ENCODE data around the gene KLHL11.

The KLHL11 gene, protein sequence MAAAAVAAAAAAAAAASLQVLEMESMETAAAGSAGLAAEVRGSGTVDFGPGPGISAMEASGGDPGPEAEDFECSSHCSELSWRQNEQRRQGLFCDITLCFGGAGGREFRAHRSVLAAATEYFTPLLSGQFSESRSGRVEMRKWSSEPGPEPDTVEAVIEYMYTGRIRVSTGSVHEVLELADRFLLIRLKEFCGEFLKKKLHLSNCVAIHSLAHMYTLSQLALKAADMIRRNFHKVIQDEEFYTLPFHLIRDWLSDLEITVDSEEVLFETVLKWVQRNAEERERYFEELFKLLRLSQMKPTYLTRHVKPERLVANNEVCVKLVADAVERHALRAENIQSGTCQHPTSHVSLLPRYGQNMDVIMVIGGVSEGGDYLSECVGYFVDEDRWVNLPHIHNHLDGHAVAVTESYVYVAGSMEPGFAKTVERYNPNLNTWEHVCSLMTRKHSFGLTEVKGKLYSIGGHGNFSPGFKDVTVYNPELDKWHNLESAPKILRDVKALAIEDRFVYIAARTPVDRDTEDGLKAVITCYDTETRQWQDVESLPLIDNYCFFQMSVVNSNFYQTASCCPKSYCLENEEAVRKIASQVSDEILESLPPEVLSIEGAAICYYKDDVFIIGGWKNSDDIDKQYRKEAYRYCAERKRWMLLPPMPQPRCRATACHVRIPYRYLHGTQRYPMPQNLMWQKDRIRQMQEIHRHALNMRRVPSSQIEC

DNA sequence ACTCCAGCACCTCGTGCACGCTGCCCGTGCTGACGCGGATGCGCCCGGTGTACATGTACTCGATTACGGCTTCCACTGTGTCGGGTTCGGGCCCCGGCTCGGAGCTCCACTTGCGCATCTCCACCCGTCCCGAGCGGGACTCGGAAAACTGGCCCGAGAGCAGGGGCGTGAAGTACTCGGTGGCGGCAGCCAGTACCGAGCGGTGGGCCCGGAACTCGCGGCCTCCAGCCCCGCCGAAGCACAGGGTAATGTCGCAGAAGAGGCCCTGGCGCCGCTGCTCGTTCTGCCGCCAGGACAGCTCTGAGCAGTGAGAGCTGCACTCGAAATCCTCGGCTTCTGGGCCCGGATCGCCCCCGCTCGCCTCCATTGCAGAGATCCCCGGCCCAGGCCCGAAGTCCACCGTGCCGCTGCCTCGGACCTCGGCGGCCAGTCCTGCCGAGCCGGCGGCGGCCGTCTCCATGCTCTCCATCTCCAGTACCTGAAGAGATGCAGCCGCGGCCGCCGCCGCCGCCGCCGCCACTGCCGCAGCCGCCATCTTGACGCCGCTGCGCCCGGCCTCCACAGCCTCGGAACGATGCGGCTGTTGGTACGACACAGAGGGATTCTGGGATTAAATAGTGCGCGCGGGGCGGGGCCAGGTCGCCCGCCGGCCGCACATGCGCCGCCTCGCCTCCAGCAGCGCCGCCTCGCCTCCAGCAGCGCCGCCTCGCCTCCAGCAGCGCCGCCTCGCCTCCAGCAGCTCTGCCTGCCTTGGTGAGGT, at the start of gene KLHL11:
TSS of gene KLHL11 (minus strand) at position 588 of the 760 bp plus-strand sequence. CDS start at position 535, 53 bp downstream.
- peak; percentile 57 to 78 for DNase-seq (ENCODE audit: low read depth in 2 of 2, low spot score in 1 of 2)

DNA sequence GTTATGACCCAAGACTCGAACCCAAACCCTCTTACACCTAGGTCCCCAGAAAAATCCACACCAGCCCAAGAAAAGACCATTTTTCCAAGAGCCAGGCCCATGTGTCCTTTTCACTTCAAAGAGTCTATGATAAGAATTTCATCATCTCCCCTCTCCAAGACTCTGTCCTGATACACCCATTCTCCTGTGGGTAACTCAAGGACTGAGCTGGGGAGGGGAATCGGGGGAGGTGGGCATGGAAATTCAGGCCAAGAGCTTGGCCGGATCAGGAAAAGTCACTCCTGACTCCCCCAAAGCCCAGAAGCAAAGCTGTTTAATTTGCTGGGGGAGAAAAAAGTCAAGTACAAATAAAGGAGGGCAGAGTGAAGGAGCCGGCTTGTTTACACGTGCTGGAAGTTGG, 49.8 kb upstream of the KLHL11 start:
- no peak for DNase-seq (ENCODE audit: low read depth in 2 of 2, low spot score in 1 of 2)

DNA sequence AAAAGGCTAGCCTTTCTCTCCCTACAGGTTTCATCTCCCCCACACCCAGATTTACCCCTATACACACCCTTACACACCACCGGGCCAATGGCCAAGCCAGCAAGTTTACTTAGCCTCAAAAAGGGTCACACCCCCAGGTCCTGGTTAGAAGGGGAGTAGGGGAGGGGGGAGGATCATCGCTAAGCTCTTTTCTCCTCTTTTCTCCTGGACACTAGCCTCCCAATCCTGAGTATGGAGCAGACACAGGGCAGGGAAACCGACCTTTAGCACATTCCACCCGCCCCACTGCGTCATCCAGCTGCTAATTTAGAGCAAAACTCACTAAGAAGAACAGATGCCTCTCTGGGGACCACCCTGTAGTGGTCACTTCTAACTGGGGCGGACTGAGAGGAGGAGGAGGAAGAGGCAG, 49.1 kb upstream of the KLHL11 start:
- no peak for DNase-seq (ENCODE audit: low read depth in 2 of 2, low spot score in 1 of 2)

DNA sequence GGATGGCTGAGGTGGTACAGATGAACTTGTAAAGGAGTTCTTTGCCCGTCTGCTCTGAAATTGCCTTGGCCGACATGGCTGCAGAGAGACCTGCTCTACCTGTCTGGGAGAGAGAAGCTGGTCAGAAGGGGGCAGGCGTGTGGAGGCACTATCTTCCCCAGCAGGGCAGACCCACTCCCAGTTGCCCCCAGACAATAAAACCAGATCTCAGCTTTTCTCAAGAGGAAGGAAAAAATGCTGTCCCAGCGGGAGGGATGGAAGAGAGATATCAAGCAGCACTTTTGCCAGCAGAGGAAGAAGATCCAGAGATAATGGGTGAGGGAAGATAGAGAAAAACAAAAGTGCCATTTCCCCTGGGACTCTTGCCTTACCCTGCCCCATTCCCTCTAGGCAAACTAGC, 48.6 kb upstream of the KLHL11 start:
- no peak for DNase-seq (ENCODE audit: low read depth in 2 of 2, low spot score in 1 of 2)

DNA sequence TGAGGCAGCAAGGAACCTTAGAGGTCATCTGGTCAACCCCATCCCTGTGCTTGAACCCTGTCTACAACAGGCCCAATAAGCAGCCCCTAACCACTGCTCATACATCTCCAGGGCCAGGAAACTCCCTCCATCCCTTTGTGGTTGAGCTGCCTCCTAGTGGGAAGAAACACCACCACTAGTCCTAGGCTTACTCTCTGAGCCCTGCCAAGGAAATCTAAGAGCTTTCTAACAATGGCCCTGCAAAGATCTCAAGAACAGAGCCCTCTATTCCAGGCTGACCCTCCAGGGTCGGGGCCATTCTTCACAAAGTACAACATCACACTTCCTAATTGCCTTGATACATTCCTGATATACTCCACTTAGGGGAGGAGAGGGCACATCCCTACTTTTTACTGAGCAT, 47.7 kb upstream of the KLHL11 start:
- DNase-seq (ENCODE audit: low read depth in 2 of 2, low spot score in 1 of 2), result no peak

DNA sequence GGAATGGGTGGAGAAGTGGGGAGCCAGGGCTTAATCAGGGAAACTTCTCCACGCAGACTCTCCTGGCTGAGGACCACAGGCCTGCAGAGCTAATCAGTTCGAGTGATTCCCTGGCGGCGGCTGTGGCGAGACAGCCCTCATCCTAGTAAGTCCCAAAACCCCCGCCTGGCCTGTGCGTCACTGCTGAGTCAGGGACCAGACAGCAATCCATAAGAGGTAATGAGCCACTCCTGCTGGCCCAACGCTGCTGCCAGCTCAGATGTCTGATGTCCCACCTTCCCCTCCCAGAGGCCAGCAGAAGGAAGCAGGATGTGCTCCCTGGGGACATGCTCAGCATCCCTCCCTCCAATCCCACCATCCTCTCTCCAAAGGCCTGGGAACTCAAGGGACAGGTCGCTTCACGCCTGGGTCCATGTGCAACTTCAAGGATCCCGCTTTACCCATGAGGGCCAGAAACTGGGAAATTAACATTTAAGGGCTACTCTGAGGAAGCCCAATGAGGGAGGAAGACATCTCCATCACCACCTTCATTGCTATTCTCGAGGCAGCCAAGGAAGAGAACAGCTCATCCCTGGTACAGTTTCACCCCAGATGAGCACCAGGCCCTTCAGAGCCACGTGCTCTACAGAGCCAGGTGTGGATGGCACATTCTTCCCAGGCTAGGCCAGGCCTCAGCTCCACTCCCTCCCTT, 45.6 kb upstream of the KLHL11 start:
- DNase-seq (ENCODE audit: low read depth in 2 of 2, low spot score in 1 of 2), result no peak

DNA sequence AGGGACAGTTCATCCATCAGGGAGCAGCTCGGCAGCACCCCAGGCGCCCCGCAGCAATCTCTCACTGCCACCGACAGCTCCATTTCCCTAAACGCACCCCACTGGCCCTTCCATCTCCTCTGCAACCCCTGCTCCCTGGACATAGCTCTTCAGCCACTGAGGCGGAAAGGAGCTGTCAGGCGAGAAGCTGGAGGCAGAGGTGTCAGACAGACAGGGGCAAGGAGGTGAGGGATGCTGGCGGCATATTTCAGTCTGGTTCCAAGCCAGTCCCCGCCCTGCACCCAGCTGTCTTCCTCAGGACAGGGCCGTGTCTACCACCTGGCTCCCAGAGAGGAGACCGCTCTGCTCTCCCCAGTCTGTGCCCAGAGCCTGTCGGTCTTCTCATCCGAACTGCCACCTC, 43.9 kb upstream of the KLHL11 start:
- DNase-seq (ENCODE audit: low read depth in 2 of 2, low spot score in 1 of 2), result no peak

DNA sequence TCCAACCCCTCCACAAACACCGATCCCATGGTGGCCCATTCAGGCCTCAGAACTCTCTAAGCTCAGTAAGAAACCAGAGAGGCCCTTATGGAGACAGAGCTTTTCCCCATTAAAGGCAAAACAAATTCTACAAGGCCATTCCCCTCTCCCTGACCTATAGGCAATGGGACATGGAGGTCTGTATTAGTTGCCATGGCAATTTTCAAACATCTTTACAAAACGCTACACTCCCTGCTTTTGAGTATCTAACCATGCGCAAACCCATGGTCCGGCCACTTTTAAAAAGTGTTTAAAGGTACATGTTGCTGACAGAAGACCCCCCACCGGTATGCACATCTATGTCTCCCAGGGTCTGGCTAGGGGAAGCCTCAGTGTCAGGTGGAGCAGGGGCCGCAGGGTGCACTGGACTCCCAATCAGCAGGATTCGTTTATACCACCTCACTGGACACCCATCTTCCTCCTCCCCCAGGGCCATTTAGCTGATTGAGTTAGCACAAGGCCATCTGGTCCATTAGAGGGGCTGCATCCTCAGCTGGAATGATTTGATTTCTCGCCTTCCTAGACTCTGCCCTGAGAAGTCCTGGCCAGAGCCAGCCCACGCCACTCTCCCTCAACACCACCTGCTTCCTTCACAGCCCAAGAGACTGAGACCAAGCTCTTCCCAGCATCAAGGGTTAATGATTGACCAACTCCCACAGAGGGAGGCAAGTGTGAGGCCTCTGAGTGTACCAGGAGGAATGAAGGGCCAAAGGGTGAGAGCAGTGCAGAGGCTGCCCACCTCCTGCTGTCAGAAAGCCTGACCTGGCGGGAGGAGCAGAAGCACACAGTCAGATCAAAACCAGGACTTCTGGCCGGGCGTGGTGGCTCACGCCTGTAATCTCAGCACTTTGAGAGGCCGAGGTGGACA, 42.7 kb upstream of the KLHL11 start:
- no peak for DNase-seq (ENCODE audit: low read depth in 2 of 2, low spot score in 1 of 2)

DNA sequence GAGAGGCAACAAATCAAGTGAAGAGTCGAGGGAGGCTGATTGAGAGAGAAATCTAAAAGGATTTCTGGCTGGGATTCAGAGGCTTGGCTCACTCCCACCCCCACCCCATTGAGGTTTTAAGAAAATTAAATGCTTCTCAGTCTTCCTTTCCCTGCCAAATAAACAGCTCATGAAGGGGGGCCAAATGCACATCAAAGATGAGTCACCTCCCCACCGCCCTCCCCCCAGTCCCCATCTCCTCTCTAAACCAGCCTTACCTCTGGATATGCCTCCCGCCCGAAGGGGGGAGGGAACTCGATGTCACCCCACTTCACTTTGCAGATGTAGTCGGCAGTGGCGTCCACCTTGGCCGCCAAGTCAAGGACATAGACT, 41.9 kb upstream of the KLHL11 start:
- no peak for DNase-seq (ENCODE audit: low read depth in 2 of 2, low spot score in 1 of 2)

DNA sequence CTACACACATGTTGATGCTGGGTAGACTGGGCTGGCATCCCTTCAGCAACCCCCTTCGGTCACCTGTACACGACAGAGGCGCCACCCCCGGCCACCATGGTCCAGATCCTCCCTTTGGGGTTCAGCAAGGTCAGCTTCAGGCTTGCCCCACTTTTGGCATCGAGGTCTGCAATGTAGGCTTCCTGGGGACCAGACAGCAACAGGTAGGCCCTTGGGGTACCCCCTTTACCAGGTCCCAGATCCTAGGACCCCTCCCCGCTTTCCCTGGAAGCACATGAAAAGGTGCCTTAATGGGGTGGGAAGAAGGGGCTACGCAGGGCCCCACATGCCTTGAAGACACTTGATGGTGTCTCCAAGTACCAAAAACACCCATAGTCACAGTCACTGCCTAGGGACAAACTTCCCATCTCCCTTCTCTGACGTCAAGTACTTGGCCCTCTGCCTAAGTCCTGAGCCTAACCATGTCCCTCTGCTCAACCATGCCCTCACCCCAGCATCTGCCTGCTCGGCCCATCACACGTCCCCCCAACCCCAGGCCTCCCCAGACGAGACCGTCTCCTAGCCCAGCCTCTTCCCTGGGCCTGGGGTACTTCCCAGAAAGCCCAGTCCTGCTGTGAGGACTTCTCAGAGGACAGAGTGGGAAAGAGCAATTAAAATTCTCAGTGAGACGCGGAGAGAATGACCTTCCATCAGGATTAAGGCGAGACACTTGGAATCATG, 41.4 kb upstream of the KLHL11 start:
- DNase-seq (ENCODE audit: low read depth in 2 of 2, low spot score in 1 of 2), result no peak

DNA sequence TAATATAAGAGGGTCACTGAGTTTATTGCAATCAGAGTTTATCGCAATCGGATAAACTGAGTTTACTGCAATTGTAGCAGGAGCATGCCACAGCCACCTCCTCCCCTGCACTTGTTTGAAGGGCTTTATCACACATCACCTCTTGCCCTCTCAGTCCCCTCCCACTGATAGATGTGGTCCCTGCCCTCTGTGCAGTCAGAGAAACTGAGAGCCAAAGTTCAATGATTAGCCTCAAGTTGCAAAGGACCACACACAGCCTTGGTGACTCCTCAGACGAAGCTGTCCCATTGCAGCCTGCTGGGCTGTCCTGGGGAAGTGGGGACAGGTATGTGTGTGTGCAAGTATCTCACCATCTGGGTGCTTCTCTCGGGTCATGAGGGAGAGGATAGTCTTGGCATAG, 39.9 kb upstream of the KLHL11 start:
- DNase-seq (ENCODE audit: low read depth in 2 of 2, low spot score in 1 of 2), result no peak

DNA sequence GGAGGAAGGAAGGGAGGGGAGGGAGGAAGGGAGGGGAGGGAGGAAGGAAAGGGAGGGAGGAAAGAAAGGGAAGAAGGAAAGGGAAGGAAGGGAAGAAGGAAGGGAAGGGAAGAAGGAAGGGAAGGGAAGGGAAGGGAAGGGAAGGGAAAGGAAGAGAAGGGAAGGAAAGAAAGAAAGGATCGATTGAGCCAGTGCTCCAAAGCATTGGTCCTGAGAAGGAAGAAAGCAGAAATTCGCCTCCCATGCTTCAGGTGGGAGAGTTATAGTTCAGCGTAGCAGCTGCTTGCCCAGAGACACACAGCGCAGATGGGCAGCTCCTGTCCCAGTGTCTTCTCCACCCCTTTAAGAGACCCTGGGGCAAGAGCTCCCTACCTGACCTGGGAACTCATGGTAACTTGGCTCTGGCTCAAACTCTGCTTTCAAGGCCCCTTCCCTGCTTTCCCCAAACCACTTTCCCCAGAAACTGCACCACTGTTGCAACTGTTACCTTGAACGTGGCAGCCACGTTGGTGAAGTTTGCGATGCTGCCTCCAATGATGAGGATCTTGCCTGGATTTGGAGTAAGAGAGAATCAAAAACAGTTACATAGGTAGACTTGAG, 39.1 kb upstream of the KLHL11 start:
- DNase-seq (ENCODE audit: low read depth in 2 of 2, low spot score in 1 of 2), result no peak

DNA sequence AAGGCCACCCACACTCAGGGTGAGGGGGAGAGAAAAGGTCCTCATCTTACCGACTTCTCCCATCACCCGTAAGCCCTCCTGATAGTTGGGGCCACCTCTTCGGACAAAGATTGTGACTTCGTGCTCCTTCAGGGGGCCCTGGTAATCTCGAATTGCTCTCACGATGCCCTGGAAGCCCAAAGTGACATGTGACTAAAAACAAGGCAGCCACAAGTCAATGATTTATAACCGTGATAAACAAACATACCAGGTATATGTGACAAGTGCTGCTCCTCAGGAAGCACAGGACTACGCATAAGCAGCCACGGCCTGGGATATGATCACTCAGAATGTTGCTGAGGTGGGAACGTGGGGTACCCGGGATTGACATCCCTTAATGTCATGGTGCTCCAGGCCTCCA, 36.4 kb upstream of the KLHL11 start:
- no peak for DNase-seq (ENCODE audit: low read depth in 2 of 2, low spot score in 1 of 2)

DNA sequence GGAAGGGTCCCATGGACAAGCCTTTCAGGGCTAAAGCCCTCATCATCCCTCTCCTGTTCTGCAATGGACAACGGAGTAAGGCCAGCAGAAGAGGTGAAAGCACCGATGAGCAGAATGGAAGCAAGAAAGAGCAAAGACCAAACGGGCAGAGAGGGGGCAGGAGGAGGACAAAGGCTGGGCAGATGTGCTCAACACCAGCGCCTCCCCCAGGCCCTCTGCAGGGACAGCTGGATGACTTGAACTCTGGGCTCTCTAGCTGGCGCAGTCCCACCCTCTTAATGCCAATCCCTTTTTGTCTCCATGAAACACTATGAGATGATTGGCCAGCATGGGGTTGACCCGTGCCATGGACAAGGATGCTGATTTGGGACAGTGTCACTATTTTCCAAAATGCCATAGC, 31.5 kb upstream of the KLHL11 start:
- no peak for DNase-seq (ENCODE audit: low read depth in 2 of 2, low spot score in 1 of 2)

DNA sequence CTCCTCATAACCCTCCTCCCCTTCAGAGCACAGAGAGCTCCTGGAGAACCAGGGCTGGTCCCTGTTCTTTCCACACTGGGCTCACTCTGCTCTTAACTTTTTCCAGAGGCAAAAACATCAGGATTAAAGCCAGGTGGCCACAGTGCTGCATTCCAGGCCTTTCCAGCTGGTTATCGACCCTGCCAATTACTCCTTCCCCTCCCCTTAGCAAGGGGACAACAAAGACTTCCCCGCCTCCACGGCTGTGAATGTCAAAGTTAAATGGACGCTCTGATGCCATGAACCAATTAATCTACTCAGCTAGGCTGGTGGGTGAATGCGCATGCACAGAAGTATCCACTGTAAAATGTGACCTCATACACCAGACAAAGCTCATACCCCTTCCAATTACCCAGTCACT, 30.4 kb upstream of the KLHL11 start:
- DNase-seq (ENCODE audit: low read depth in 2 of 2, low spot score in 1 of 2), result no peak

DNA sequence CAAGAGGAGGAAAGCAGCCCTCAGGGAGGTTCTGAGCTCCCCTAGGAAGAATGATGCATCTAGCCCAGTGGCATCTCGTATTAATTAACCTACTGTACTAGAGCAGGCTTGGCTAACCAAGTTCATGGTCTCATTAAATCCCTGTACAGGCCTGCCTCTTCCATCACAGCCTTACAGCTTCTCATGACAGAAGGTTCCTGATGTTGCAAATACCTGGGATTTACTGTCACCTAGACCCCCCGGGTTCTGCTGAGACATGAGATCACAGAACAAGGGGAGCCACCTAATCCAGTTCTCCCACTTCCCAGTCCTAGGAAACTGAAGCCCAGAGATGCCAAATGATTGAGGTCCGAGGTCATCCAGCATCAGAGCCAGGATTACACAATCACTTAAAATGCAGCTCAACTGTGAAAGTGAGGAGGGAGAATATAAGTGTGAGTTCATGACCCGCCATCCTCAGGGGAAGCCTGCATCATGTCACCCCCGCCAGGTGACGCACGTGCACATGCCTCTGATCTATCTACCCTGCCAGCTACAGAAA, 29.6 kb upstream of the KLHL11 start:
- DNase-seq (ENCODE audit: low read depth in 2 of 2, low spot score in 1 of 2), result no peak

DNA sequence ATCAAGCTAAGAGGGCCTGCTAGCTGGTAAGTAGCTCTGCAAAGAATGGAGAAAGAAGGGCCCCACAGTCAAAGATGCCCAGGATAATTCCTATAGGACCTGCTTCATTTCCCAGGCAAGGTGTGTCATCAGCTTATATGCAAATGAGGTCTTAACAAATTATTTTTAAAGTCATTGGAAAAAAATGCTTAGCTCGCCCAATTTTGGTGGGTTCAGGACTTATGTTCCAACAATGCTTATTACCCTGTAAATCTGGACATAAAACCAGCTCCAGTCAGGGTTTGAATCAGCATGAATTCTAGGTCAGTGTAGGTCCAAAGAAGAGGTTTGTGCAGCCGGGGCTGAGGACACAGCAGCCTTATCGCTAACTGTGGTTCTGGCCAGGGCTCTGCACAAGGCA, 28.2 kb upstream of the KLHL11 start:
- no peak for DNase-seq (ENCODE audit: low read depth in 2 of 2, low spot score in 1 of 2)

DNA sequence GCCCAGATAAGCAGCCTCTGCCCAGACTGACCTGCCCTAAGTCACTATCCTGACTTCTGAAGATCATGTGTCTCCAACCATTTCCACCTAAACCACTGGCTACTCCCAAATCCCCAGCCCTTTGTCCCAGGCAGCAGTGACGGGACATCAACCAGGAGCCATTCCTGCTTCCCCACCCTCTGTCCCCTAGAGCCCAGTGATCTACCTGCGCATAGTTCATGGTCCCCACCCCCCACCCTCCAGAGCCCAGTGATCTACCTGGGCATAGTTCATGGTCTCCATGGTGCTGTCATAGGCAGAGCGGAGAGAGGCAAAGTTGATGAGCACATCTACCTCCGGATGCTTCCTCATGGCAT, 26.8 kb upstream of the KLHL11 start:
- DNase-seq (ENCODE audit: low read depth in 2 of 2, low spot score in 1 of 2), result no peak

Measured in stimulated activated CD8-positive, alpha-beta memory T cell treated with anti-CD3 and anti-CD28 coated beads, Interleukin-4, amount 100 ng/mL, for 4 hours (primary cell).